DOHH2 (cell line): Measurements from ENCODE around the gene VSX1.

Experiments used
- H3F3A ChIP-seq: fragments of 200-600 bp; sonication (generic), shearing (Covaris generic); 2 replicates; pipeline ENCODE4 v1.6.0; 2016; ENCODE audit warnings: antibody characterized with exemption, mild to moderate bottlenecking; ENCODE audit not compliant: control insufficient read depth, insufficient read depth
- H3K27ac ChIP-seq: fragments of 200-600 bp; sonication (generic); 2 replicates; pipeline ENCODE4 v1.5.1; 2014; ENCODE audit warnings: low read depth, mild to moderate bottlenecking, low read length, moderate library complexity
- H3K27me3 ChIP-seq: fragments of 200-600 bp; sonication (generic); 2 replicates; pipeline ENCODE4 v1.6.1; 2014; ENCODE audit warnings: mild to moderate bottlenecking, low read length, mixed read lengths; ENCODE audit not compliant: control insufficient read depth
- H3K36me3 ChIP-seq: fragments of 200-600 bp; sonication (generic); 2 replicates; pipeline ENCODE4 v1.6.1; 2014; ENCODE audit warnings: mild to moderate bottlenecking, low read length, moderate library complexity, mixed read lengths; ENCODE audit not compliant: control insufficient read depth
- H3K4me1 ChIP-seq: fragments of 200-600 bp; sonication (generic); 2 replicates; pipeline ENCODE4 v1.6.1; 2014; ENCODE audit warnings: mild to moderate bottlenecking, low read length, mixed read lengths; ENCODE audit not compliant: control insufficient read depth
- H3K4me2 ChIP-seq: fragments of 200-600 bp; sonication (generic); 2 replicates; pipeline ENCODE4 v1.6.0; 2014; ENCODE audit warnings: mild to moderate bottlenecking, low read length, moderate library complexity
- H3K4me3 ChIP-seq: fragments of 200-600 bp; sonication (generic); 2 replicates; pipeline ENCODE4 v1.5.1; 2014; ENCODE audit warnings: mild to moderate bottlenecking, low read length, mixed read lengths
- H3K79me2 ChIP-seq: fragments of 200-600 bp; sonication (generic); 2 replicates; pipeline ENCODE4 v1.6.1; 2014; ENCODE audit warnings: mild to moderate bottlenecking, low read length, mixed read lengths; ENCODE audit not compliant: control insufficient read depth
- H3K9me2 ChIP-seq: fragments of 200-600 bp; sonication (generic); replicated peaks from 2 replicates; pipeline ENCODE4 v1.6.1; 2014; ENCODE audit warnings: mild to moderate bottlenecking, low read length, mixed read lengths; ENCODE audit not compliant: control insufficient read depth
- H3K9me3 ChIP-seq: fragments of 200-600 bp; sonication (generic); 2 replicates; pipeline ENCODE4 v1.6.1; 2014; ENCODE audit warnings: antibody characterized with exemption, low read length, mixed read lengths; ENCODE audit not compliant: control insufficient read depth, insufficient read depth
- H4K20me1 ChIP-seq: fragments of 200-600 bp; sonication (generic); 2 replicates; pipeline ENCODE4 v1.6.0; 2014; ENCODE audit warnings: low read depth, mild to moderate bottlenecking, antibody characterized with exemption, low read length, moderate library complexity; ENCODE audit not compliant: control insufficient read depth, insufficient read depth
- CTCF ChIP-seq: fragments of 200-600 bp; sonication (generic); IDR thresholded peaks from one replicate; pipeline ENCODE4 v1.5.1; 2014; ENCODE audit warnings: antibody characterized with exemption, mild to moderate bottlenecking, low read depth, low read length; ENCODE audit not compliant: poor library complexity, severe bottlenecking
- EZH2phosphoT487 ChIP-seq: fragments of 200-600 bp; sonication (generic); IDR thresholded peaks from 2 replicates; pipeline ENCODE4 v1.6.1; 2017; ENCODE audit warnings: borderline replicate concordance, mild to moderate bottlenecking, antibody characterized with exemption, low read length, moderate library complexity, mixed read lengths

The VSX1 gene

GRCh38 chr20:25062841-25063240 is 19.1 kb downstream of the VSX1 start:
- 0 out of 2 replicates have a peak, but pooled peaks cover 4% of the 10 kb centered on the region for H3F3A ChIP-seq
- no peaks in the 10 kb centered on the region for H4K20me1 ChIP-seq
- H3K27ac ChIP-seq: no peak overlapping the region
- no peak overlapping the region for H3K4me2 ChIP-seq
- peaks cover 17% of the 10 kb centered on the region for H3K4me1 ChIP-seq
- peaks cover 6% of the 10 kb centered on the region; the same call in 1 of the 2 replicates for H3K9me3 ChIP-seq
- TF ChIP-seq EZH2phosphoT487 (no peak), CTCF (no peak)
- no peaks in the 10 kb centered on the region for H3K36me3 ChIP-seq
- H3K9me2 ChIP-seq: no peaks in the 10 kb centered on the region
- no peak overlapping the region for H3K4me3 ChIP-seq
- H3K79me2 ChIP-seq: no peaks in the 10 kb centered on the region
- peaks cover 75% of the 10 kb centered on the region for H3K27me3 ChIP-seq

GRCh38 chr20:25061821-25062530 is 20.0 kb downstream of the VSX1 start:
- Histone ChIP-seq H3K27me3 (peaks cover 83% of the 10 kb centered on the region), H3K9me3 (no peaks in the 10 kb centered on the region), H3F3A (0 out of 2 replicates have a peak, but pooled peaks cover 4% of the 10 kb centered on the region), H3K4me3 (no peak overlapping the region), H3K36me3 (no peaks in the 10 kb centered on the region), H3K4me2 (no peak overlapping the region), H3K9me2 (no peaks in the 10 kb centered on the region), H4K20me1 (no peaks in the 10 kb centered on the region), H3K79me2 (no peaks in the 10 kb centered on the region), H3K4me1 (peaks cover 26% of the 10 kb centered on the region), H3K27ac (no peak overlapping the region)
- TF ChIP-seq CTCF (no peak), EZH2phosphoT487 (no peak)

GRCh38 chr20:25061103-25061799 is 20.7 kb downstream of the VSX1 start:
- H3K4me2 ChIP-seq: no peak overlapping the region
- peaks cover 89% of the 10 kb centered on the region for H3K27me3 ChIP-seq
- TF ChIP-seq EZH2phosphoT487 (no peak), CTCF (no peak)
- peaks cover 30% of the 10 kb centered on the region for H3K4me1 ChIP-seq
- no peak overlapping the region for H3K4me3 ChIP-seq
- no peaks in the 10 kb centered on the region for H3K9me2 ChIP-seq
- no peaks in the 10 kb centered on the region for H3K36me3 ChIP-seq
- 0 out of 2 replicates have a peak, but pooled peaks cover 5% of the 10 kb centered on the region for H4K20me1 ChIP-seq
- 0 out of 2 replicates have a peak, but pooled peaks cover 4% of the 10 kb centered on the region for H3F3A ChIP-seq
- H3K9me3 ChIP-seq: no peaks in the 10 kb centered on the region
- no peaks in the 10 kb centered on the region for H3K79me2 ChIP-seq
- H3K27ac ChIP-seq: no peak overlapping the region
